ENCODE measurements around the gene GATAD2B.
"Not testable (repeated sequence)": the region's sequence is repeated elsewhere in the genome, so short reads cannot be mapped to it uniquely, and the experiment has no call there.

GATAD2B gene

GRCh38 chr1:153882296-153882912, 40.4 kb downstream of the GATAD2B start:
- DNase-seq: no peak

- no peak for DNase-seq
These were observed 41.0 kb downstream of the GATAD2B start for GRCh38 chr1:153881751-153882150.

DNA sequence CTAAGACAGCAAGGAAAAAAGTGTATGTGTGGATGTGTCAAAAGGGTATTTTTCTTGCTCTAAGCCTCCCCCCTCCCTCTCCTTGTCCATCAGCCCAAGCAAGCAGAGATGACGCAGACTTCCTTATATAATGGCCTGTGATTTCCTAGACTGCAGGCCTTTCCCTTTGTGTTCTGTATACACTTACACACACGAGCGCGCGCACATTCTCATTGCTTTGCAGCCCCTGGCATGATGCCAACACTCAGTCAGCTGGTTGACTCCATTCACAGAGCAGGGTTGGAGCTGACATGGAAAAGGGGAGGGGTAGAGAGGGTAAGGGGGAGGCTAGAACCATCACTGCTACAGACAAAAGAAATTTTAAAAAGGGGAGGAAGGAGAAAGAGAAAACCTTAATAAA, 41.8 kb downstream of the GATAD2B start:
- peak; percentile 8 for DNase-seq

DNA sequence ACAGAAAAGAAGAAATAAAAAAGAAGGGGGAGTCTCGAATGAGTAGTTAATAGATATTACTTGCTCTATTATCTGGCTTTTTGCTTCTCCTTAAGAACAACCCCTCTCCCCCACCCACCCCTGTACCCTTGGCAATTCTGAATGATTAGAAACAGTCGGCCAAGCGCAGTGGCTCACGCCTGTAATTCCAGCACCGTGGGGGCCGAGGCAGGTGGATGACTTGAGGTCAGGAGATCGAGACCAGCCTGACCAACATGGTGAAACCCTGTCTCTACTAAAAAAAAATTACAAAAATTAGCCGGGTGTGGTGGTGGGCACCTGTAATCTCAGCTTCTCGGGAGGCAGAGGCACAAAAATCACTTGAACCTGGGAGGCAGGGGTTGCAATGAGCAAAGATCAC, 42.7 kb downstream of the GATAD2B start:
- no peak for DNase-seq

DNA sequence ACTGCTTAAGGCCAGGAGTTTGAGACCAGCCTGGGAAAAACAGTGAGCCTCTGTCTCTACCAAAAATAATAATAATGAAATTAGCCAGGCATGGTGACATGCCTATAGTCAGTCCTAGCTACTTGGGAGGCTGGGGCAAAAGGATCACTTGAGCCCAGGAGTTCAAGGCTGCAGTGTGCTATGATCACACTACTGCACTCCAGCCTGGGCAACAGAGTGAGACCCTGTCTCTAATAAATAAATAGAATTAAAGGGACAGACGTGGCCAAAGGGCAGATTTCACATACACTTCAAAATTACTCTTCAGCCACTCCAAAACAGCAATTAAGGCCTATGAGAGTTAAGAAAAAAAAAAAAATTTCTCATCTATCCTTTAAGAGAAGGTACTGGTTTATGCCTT, 45.7 kb downstream of the GATAD2B start:
- DNase-seq: no peak

DNA sequence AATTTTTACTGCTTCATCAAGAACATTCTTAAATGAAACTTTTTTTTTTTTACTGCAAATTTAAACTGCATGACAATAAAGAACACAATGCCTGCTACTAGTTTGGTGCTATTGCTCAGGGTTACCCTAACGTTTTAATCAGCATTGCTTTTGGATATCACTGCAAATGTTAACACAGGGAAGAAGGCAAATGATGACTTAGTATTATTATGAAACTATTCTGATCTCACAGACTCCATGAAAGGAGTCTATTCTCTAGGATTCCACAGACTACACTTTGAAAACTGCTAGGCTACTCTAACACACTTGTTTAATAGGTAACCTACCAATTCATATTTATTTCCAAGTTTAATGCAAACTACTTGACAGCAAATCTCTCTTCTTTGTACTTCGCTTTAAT, 49.8 kb downstream of the GATAD2B start:
- DNase-seq: no peak

DNA sequence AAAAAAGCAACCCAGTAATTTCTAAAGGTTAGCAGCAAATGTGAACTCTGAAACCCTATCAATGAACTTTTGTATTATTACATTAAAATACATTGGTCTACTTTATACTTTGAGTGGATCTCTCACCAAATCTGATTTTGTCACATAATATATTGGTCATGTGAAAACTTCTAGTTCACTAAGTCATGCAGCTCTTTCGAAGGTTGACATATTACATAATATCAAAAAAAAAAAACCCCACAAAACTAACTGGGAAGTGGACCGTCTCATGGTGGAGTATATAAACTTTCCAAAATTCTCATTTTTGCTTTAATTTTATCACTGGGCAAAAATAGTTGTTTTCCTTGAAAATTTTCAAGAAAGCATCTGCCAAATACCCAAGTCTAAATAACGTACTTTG, 50.4 kb downstream of the GATAD2B start:
- DNase-seq: no peak

DNA sequence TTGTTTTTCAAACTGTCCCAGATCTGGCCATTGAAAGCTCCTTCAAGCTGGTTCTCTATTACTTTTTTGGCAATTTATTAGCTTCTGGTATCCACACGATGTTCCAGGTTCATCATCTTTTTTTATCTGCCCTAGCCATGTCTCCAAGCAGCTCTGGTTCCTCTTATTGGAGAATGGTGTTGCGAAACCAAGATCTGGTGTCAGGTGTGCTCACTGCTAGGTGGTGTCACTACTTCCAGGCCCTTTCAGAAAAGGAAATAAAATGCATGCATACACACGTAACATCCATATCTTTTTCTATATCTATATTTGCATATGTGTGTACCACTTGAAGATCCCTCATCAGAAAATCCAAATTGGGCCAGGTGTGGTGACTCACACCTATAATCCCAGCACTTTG, 53.3 kb downstream of the GATAD2B start:
- DNase-seq: no peak

GRCh38 chr1:153866045-153866850, 56.5 kb downstream of the GATAD2B start:
- DNase-seq: no peak

DNA sequence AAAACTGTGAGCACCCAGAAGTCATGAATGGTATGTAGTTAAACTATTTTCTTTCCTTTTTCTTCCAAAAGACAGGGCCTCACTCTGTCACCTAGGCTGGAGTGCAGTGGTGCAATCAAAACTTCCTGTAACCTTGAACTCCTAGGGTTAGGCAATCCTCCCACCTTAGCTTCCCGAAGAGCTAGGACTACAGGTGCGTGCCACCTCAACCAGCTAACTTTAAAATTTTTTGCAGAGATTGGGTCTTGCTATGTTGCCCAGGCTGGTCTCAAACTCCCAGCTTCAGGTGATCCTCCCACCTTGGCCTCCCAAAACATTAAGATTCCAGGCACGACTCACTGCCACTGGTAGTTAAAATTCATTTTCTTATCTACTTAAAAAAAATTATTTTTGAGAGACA, 62.5 kb downstream of the GATAD2B start:
- no peak for DNase-seq

DNA sequence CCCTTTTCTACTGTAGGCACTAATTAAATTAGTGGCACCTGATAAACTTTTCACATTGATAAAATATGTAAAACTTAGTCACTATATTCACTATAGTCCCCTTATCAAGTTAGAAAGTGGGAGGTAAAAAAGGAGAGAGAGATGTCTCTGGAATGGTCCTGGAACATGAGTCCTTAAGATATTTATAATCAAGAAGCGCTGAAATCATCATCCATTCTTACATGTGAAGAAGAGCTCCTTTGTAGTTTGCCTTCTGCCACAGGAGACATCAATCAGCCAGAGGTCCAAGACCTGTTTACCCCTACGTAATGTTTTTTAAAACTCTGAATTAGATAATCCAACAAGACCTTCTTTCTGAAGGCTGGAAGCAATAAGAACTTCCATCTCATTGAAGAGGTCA, 65.3 kb downstream of the GATAD2B start:
- DNase-seq: no peak

- DNase-seq: no peak
These were observed 66.0 kb downstream of the GATAD2B start for GRCh38 chr1:153856763-153857162.

DNA sequence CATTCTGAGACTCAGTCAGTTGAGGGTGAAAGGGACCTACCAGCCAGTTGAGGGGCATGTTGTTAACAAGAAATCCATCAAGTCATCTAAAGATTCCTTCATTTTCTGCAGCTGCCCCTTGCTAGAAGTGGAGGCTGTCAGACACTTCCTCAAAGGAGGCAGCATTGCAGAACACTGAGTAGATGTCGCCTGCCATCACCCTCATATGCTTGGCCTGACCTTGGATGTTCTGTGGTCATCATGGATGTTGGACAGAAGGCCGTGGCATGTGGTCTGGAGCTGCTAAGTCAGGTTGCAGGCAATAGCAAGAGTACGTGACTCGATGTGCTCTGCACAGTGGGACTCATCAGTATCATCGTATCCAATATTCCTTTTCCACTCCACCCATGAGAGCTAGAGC, 70.6 kb downstream of the GATAD2B start:
- DNase-seq: no peak

GRCh38 chr1:153849487-153850185, 73.1 kb downstream of the GATAD2B start:
- DNase-seq: no peak

DNA sequence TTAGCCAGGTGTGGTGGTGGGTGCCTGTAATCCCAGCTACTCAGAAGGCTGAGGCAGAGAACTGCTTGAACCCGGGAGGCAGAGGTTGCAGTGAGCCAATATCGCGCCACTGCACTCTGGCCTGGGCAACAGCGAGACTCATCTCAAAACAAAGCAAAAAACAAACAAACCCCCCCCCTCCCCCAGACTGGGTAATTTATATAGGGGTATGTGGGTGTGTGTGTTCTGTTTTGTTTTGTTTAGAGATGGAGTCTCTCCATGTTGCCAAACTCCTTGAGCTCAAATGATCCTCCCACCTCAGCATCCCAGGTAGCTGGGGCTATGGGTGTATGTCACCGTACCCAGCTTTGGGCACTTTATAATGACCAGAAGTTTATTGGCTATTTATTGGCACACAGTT, 74.0 kb downstream of the GATAD2B start:
- no peak for DNase-seq

DNA sequence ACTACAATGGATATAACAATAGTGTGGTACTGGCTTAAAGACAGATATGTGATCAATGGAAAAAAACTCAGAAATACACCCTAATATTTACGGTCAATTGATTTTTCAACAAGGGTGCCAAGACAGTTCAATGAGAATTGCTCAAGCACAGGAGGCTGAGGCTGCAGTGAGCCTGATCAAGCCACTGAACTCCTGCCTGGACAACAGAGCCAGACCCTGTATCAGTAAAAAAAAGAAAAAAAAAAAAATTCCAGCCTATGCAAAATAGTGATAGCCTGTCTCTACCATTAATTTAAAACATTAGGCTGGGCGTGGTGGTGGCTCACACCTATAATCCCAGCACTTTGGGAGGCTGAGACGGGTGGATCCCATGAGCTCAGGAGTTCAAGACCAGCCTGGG, 77.6 kb downstream of the GATAD2B start:
- DNase-seq: no peak

DNA sequence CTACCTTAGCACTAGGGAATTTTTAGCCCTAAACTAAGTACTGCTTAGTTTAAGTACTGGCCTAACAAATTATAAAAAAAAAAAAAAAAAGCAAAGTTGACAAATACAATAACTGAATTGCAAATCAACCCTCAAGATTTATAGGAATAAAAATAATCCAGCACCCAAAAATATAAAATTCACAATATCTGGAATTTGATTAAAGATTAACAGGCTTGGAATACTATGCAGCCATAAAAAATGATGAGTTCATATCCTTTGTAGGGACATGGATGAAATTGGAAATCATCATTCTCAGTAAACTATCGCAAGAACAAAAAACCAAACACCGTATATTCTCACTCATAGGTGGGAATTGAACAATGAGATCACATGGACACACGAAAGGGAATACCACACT, 78.4 kb downstream of the GATAD2B start:
- not testable (repeated sequence) for DNase-seq

GRCh38 chr1:153842006-153842471, 80.7 kb downstream of the GATAD2B start:
- DNase-seq: no peak

DNA sequence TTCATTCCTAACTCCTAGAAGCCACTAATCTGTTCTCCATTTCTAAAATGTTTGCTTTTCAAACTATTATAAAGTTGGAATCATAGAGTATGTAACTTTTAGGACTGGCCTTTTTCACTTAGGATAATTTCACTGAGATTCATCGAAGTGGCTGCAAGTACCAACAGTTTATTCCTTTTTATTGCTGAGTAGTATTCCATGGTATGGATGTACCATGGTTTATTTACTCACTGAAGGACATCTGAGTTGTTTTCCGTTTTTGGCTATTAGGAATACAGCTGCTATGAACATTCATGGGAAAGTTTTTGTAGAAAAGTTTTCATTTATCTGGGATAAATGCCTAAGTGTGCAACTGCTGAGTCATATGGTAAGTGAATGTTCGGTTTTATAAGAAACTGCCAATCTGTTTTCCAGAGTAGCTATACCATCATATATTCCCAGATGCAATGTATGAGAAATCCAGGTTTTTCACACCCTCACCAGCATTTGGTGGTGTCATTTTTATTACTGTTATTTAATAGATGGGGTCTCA, 81.2 kb downstream of the GATAD2B start:
- no peak for DNase-seq

DNA sequence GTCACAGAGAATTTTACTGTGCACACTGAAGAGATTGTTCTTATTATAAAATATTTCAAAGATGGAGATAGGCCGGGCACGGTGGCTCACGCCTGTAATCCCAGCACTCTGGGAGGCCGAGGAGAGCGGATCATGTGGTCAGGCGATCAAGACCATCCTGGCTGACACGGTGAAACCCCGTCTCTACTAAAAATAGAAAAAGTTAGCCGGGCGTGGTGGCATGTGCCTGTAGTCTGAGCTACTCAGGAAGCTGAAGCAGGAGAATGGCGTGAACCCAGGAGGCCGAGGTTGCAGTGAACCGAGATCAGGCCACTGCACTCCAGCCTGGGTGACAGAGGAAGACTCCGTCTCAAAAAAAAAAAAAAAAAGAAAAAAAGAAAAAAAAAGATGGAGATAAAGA, 82.0 kb downstream of the GATAD2B start:
- not testable (repeated sequence) for DNase-seq

DNA sequence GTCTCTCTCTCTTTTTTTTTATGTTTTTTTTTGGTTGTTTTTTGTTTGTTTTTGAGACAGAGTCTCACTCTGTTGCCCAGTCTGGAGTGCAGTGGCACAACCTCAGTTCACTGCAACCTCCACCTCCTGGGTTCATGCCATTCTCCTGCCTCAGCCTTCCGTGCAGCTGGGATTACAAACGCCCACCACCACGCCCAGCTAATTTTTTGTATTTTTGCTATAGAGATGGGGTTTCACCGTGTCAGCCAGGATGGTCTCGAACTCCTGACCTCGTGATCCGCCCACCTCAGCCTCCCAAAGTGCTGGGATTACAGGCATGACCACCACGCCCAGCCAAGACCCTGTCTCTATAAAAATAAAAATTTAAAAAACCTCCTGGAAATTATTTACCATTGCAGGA, 88.8 kb downstream of the GATAD2B start:
- not testable (repeated sequence) for DNase-seq

- DNase-seq: no peak
These were observed 89.6 kb downstream of the GATAD2B start for GRCh38 chr1:153833171-153833570.

DNA sequence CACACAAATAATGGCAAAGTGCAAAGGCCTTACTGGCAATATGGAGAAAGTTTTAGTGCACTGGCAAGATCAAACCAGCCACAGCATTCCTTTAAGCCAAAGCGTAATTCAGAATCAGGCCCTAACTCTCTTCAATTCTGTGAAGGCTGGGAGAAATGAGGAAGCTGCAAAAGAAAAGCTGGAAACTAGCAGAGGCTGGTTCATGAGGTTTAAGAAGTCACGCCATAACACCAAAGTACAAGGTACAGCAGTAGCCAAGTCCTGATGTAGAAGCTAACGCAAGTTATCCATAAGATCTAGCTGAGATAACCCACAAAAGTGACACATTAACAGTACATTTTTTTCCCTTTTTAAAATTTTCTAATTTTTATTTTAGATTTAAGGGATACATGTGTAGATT, 90.5 kb downstream of the GATAD2B start:
- no peak for DNase-seq

DNA sequence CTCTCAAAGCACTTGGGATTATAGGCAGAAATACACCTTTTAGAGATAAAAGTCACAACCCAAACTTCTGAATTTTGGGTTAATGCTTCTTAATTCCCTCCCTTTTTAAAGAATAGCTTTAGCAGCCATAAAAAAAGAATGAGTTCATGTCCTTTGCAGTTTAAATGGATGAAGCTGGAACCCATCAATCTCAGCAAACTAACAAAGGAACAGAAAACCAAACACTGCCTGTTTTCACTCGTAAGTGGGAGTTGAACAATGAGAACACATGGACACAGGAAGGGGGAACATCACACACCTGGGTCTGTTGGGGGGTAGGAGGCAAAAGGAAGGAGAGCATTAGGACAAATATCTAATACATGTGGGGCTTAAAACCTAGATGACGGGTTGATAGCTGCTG, 91.7 kb downstream of the GATAD2B start:
- DNase-seq: no peak

Measured in CD4-positive, alpha-beta T cell treated with Interleukin-4 for 4 hours (primary cell).